Neutrophil (primary cell): Measurements from ENCODE around the gene COL2A1.

Experiments
- H3K27ac ChIP-seq: fragments of 200-600 bp; sonication (generic); 2 replicates; pipeline ENCODE4 v1.5.1; 2016; ENCODE audit warnings: mild to moderate bottlenecking, moderate library complexity
- H3K27me3 ChIP-seq: fragments of 200-600 bp; sonication (generic); 2 replicates; pipeline ENCODE4 v1.6.0; 2016; ENCODE audit warnings: mild to moderate bottlenecking
- H3K36me3 ChIP-seq: fragments of 200-600 bp; sonication (generic); 2 replicates; pipeline ENCODE4 v1.5.1; 2017
- H3K4me1 ChIP-seq, 2 experiments: fragments of 200-600 bp in 1 of 2; sonication (generic) in 1 of 2; 1 replicate in 1 of 2; 2 replicates in 1 of 2; pipeline versions ENCODE4 v1.5.1 to v1.6.1; 2013 to 2016; ENCODE audit warnings: low read depth in 1 of 2, low read length in 1 of 2, mild to moderate bottlenecking in 1 of 2, moderate library complexity in 1 of 2; ENCODE audit not compliant: control insufficient read depth in 1 of 2, insufficient read depth in 1 of 2
- H3K4me3 ChIP-seq, 2 experiments: fragments of 200-600 bp in 1 of 2; sonication (generic) in 1 of 2; 1 replicate in 1 of 2; 2 replicates in 1 of 2; pipeline ENCODE4 v1.5.1; 2013 to 2016; ENCODE audit warnings: low read depth in 1 of 2, low read length in 1 of 2, mild to moderate bottlenecking in 1 of 2, moderate library complexity in 1 of 2
- H3K9me3 ChIP-seq: fragments of 200-600 bp; sonication (generic); 2 replicates; pipeline ENCODE4 v1.5.1; 2016
- TF ChIP-seq, protein P1 (sequence below): fragments of 200-600 bp; sonication (generic); IDR thresholded peaks from 2 replicates; pipeline ENCODE4 v1.5.1; 2016; ENCODE audit warnings: antibody characterized with exemption

COL2A1 gene

DNA sequence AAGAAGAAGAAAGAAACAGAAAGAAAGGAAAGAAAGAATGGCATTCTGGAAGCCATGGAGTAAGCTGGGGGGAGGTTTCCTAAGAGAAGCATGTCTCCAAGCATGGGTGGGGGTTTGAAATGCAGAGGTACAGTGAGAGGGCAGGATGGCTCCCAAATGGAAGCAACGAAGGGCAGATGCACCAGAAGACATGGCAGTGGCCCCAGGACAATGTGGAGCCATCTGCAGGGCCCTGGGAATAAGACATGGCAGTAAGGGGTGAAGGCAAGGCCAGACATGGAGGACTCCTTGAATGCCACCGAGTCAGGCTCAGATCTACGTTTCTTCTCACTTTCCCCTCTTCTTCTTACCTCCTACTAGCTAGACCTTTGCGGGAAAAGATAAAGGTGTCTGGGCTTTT is 4.7 kb upstream of the COL2A1 start:
- Histone ChIP-seq H3K9me3 (no peaks in the 10 kb centered on the region), H3K27ac (no peak overlapping the region), H3K4me3 (no peak overlapping the region), H3K36me3 (no peaks in the 10 kb centered on the region), H3K4me1 (peaks cover 3 to 7% of the 10 kb centered on the region in 2 experiments), H3K27me3 (peaks cover 95% of the 10 kb centered on the region)
- TF ChIP-seq, protein P1, sequence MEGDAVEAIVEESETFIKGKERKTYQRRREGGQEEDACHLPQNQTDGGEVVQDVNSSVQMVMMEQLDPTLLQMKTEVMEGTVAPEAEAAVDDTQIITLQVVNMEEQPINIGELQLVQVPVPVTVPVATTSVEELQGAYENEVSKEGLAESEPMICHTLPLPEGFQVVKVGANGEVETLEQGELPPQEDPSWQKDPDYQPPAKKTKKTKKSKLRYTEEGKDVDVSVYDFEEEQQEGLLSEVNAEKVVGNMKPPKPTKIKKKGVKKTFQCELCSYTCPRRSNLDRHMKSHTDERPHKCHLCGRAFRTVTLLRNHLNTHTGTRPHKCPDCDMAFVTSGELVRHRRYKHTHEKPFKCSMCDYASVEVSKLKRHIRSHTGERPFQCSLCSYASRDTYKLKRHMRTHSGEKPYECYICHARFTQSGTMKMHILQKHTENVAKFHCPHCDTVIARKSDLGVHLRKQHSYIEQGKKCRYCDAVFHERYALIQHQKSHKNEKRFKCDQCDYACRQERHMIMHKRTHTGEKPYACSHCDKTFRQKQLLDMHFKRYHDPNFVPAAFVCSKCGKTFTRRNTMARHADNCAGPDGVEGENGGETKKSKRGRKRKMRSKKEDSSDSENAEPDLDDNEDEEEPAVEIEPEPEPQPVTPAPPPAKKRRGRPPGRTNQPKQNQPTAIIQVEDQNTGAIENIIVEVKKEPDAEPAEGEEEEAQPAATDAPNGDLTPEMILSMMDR, result no peak

DNA sequence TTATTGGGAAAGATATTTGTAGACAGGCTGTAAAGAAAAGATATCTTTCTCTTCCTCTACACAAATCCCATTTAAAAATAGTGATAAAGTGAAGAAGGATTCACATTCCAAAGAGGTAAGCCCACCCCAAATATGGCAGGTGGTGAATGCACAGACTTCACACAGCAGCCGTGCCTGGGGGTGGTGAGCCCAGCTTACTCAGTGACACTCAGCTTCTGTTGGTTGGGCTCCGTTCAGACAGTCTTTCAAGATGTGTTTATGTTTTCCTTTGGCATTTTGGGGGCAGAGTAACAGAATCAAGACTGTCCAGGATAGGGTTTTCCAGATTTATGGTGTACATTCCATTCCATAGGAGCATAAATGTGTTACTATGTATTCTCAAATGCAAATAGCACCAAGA is 4.1 kb upstream of the COL2A1 start:
- Histone ChIP-seq H3K36me3 (no peaks in the 10 kb centered on the region), H3K27ac (no peak overlapping the region), H3K9me3 (no peaks in the 10 kb centered on the region), H3K4me3 (no peak overlapping the region), H3K27me3 (peaks cover 95% of the 10 kb centered on the region), H3K4me1 (peaks cover 9 to 12% of the 10 kb centered on the region in 2 experiments)
- TF ChIP-seq, protein P1, result no peak

DNA sequence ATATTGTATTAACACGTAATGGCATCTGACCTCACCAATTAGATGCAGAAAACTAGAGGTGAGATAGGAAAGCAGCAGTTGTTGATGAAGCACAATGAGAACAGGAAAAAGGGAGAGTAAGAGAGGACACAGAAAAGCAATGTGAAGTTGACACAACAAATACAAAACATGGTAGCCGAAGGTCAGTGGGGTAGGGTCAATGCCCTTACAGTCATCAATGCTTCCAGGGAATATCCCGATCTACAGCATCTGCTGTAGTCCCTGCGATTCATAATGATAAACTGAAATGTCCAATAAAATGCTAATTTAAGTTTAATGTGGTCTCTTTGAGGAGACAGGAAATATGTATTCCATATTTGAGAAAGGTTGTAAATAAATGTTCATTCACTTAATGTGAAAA is 2.9 kb upstream of the COL2A1 start:
- H3K9me3 ChIP-seq, result no peaks in the 10 kb centered on the region
- no peaks in the 10 kb centered on the region for H3K36me3 ChIP-seq
- no peak overlapping the region for H3K27ac ChIP-seq
- peaks cover 98% of the 10 kb centered on the region for H3K27me3 ChIP-seq
- TF ChIP-seq, protein P1, result no peak
- H3K4me3 ChIP-seq, result no peak overlapping the region
- peaks cover 9 to 12% of the 10 kb centered on the region in 2 experiments for H3K4me1 ChIP-seq

DNA sequence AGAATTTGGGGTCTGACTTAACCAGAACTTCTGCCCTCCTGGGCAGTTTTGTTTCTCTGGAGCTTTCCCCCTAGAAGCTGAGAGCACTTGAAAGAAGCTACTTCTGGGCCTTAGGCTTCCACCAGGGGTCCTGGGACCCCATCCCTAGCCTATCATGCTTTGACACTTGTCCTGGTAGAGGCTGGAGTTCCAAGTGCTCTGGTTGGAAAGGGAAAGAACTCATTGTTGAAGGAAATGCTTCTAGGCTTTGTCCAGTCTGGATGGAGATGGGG is 1.4 kb upstream of the COL2A1 start:
- H3K4me1 ChIP-seq, result peaks cover 13 to 16% of the 10 kb centered on the region in 2 experiments
- H3K27me3 ChIP-seq, result peaks cover 100% of the 10 kb centered on the region
- H3K4me3 ChIP-seq, result no peak overlapping the region
- H3K36me3 ChIP-seq, result no peaks in the 10 kb centered on the region
- TF ChIP-seq, protein P1, result no peak
- H3K9me3 ChIP-seq, result no peaks in the 10 kb centered on the region
- H3K27ac ChIP-seq, result no peak overlapping the region

DNA sequence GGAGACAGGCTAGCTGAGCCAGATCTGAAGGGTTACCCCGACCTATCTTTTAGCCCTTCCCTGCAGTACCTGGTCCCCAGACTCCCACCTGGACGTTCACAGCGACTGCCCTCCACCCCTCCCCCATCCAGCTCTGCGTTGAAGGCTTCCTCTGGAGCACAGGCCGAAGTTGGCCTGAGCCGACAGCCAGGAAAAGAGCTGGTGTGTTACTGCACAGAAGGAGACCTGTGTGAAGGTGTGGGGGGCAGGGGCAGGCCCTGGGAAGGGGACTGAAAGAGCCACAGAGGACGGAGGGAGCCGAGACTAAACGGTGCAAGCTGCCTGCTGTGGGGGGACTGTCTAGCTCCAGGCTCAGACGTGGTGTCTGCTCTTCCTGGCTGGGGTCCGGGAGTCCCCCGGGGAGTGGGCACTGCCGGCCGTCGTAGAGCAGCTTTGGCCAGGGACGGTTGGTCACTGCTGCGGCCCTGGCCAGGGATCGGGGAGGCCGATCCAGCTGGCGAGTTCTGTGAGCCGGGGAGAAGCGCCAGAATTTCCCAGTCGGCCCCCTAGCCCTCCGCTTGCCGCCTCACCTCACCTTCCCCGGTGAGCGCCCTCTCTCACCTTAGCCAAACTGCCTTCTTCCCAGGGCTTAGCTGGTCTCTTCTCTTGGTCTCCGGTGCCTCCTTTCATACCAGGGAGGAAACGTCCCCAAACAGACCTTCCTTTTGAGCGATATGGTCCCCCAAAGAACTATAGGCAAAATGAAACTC is 899 bp upstream of the COL2A1 start:
- Histone ChIP-seq H3K9me3 (no peaks in the 10 kb centered on the region), H3K4me1 (peaks cover 13 to 16% of the 10 kb centered on the region in 2 experiments), H3K27me3 (peaks cover 100% of the 10 kb centered on the region), H3K27ac (no peak overlapping the region), H3K4me3 (no peak overlapping the region), H3K36me3 (no peaks in the 10 kb centered on the region)
- TF ChIP-seq, protein P1, result no peak
